HCT116 (cell line): ENCODE measurements around the gene WDR44. TPM values are rescaled to one million over a fixed set of nuclear protein-coding genes. Genes with fewer than 3 reads are reported as not detected.

Experiments
- ATAC-seq: fragments of 200-7000 bp; cut with Tn5 transposase; 2 replicates; pipeline ENCODE4 v1.9.1; 2020; ENCODE audit warnings: mild to moderate bottlenecking, moderate library complexity
- BruUV-seq: library from RNA; stranded (reverse); fragments of 400-500 nt; replicated peaks from 2 replicates; lab custom pipeline; 2021; lab: Mats Ljungman, UMichigan
- CTCF ChIA-PET: fragments of 300-600 bp; sonication (Branson Sonifier 250); formaldehyde crosslinking; loops from one replicate; lab custom pipeline; 2021; ENCODE audit warnings: antibody characterized with exemption; lab: Charles Lee
- POLR2A ChIA-PET: fragments of 300-600, 350-600 bp; sonication (Branson Sonifier 250); formaldehyde crosslinking; loops from one replicate; lab custom pipeline; 2021; ENCODE audit warnings: antibody characterized with exemption; lab: Charles Lee
- RAD21 ChIA-PET, 2 experiments: fragments of 300-600 bp; sonication (Branson Sonifier 250); formaldehyde crosslinking; loops; one replicate each; lab custom pipeline; 2023; ENCODE audit warnings: low total read pairs in 2 of 2; ENCODE audit not compliant: uncharacterized antibody in 2 of 2, unreplicated experiment in 2 of 2, low non-redundant PET in 1 of 2; lab: Charles Lee
- DNase-seq: peaks from one replicate; pipeline ENCODE4 v3.0.0-alpha.2; 2010; ENCODE audit warnings: low read depth, low spot score
- H2AFZ ChIP-seq: fragments of 200-600 bp; shearing (Covaris generic), sonication (generic); 2 replicates; pipeline ENCODE4 v1.6.1; 2017; ENCODE audit warnings: low read depth, mixed run types, mixed read lengths, antibody characterized with exemption, low read length; ENCODE audit not compliant: poor library complexity, severe bottlenecking
- H3K27ac ChIP-seq: 2 replicates; pipeline ENCODE4 v1.5.1; 2012; ENCODE audit warnings: low read depth, low read length
- H3K27me3 ChIP-seq: fragments of 200-600 bp; sonication (generic); 2 replicates; pipeline ENCODE4 v1.6.1; 2016; ENCODE audit warnings: mixed run types, low read length, mixed read lengths; ENCODE audit not compliant: insufficient read depth
- H3K36me3 ChIP-seq, 2 experiments: fragments of 200-500 bp in 1 of 2; fragments of 200-600 bp in 1 of 2; sonication (Bioruptor generic) in 1 of 2; sonication (generic) in 1 of 2; 2 replicates each; pipeline versions ENCODE4 v1.5.1 to v1.6.1; 2014 to 2016; ENCODE audit warnings: low read length in 2 of 2, inconsistent platforms in 1 of 2, mixed read lengths in 1 of 2, mixed run types in 1 of 2; ENCODE audit not compliant: insufficient read depth in 2 of 2, control insufficient read depth in 1 of 2
- H3K4me1 ChIP-seq, 2 experiments: fragments of 200-600 bp in 1 of 2; sonication (generic) in 1 of 2; 2 replicates each; pipeline versions ENCODE4 v1.5.1 to v1.6.1; 2012 to 2017; ENCODE audit warnings: low read length in 2 of 2, inconsistent platforms in 1 of 2, mild to moderate bottlenecking in 1 of 2, mixed read lengths in 1 of 2, mixed run types in 1 of 2, moderate library complexity in 1 of 2; ENCODE audit not compliant: insufficient read depth in 2 of 2, control insufficient read depth in 1 of 2
- H3K4me2 ChIP-seq: fragments of 200-600 bp; sonication (generic); 2 replicates; pipeline ENCODE4 v1.6.1; 2017; ENCODE audit warnings: mixed run types, low read length, mixed read lengths
- H3K4me3 ChIP-seq, 2 experiments: fragments of 200-600 bp in 1 of 2; sonication (generic) in 1 of 2; replicated peaks in 1 of 2; 2 replicates each; pipeline ENCODE4 v1.5.1; 2011 to 2016; ENCODE audit warnings: low read length in 2 of 2, control low read depth in 1 of 2, low read depth in 1 of 2, mild to moderate bottlenecking in 1 of 2, mixed read lengths in 1 of 2, mixed run types in 1 of 2
- H3K79me2 ChIP-seq: fragments of 200-600 bp; sonication (generic); 2 replicates; pipeline ENCODE4 v1.6.1; 2017; ENCODE audit warnings: mild to moderate bottlenecking, mixed run types, low read length, moderate library complexity, mixed read lengths; ENCODE audit not compliant: insufficient read depth
- H3K9ac ChIP-seq: fragments of 200-600 bp; sonication (generic); 2 replicates; pipeline ENCODE4 v1.6.1; 2016; ENCODE audit warnings: low read length, mixed read lengths
- H3K9me2 ChIP-seq: fragments of 200-600 bp; sonication (generic), shearing (Covaris generic); 2 replicates; pipeline ENCODE4 v1.6.1; 2017; ENCODE audit warnings: mixed run types, mild to moderate bottlenecking, moderate library complexity; ENCODE audit not compliant: insufficient read depth
- H3K9me3 ChIP-seq, 2 experiments: fragments of 200-500 bp in 1 of 2; fragments of 200-600 bp in 1 of 2; sonication (Bioruptor generic) in 1 of 2; sonication (generic) in 1 of 2; 2 replicates each; pipeline ENCODE4 v1.6.1; 2014 to 2017; ENCODE audit warnings: low read length in 2 of 2, mixed read lengths in 2 of 2, inconsistent platforms in 1 of 2, low read depth in 1 of 2, mild to moderate bottlenecking in 1 of 2, mixed run types in 1 of 2, moderate library complexity in 1 of 2; ENCODE audit not compliant: control insufficient read depth in 1 of 2, insufficient read depth in 1 of 2
- H4K20me1 ChIP-seq: fragments of 200-600 bp; sonication (generic), shearing (Covaris generic); 2 replicates; pipeline ENCODE4 v1.6.1; 2017; ENCODE audit warnings: mixed run types, mild to moderate bottlenecking, moderate library complexity; ENCODE audit not compliant: insufficient read depth
- CEBPB ChIP-seq: IDR thresholded peaks from 2 replicates; pipeline ENCODE4 v1.6.1; 2012; ENCODE audit warnings: low read depth
- EGR1 ChIP-seq: IDR thresholded peaks from 2 replicates; pipeline ENCODE4 v1.6.1; 2012; ENCODE audit warnings: low read depth
- EZH2 ChIP-seq: fragments of 200-600 bp; sonication (generic); IDR thresholded peaks from 2 replicates; pipeline ENCODE4 v1.6.1; 2017; ENCODE audit warnings: antibody characterized with exemption, mixed run types
- EZH2phosphoT487 ChIP-seq: fragments of 200-600 bp; IDR thresholded peaks from 2 replicates; pipeline ENCODE4 v1.6.1; 2018; ENCODE audit warnings: antibody characterized with exemption, borderline replicate concordance
- FOSL1 ChIP-seq: IDR thresholded peaks from 2 replicates; pipeline ENCODE4 v1.6.1; 2012; ENCODE audit warnings: low read depth
- JUND ChIP-seq: IDR thresholded peaks from 2 replicates; pipeline ENCODE4 v1.6.1; 2012
- POLR2AphosphoS5 ChIP-seq: IDR thresholded peaks from 2 replicates; pipeline ENCODE4 v1.6.1; 2011; ENCODE audit warnings: mild to moderate bottlenecking, low read depth, low read length, moderate library complexity
- SIN3A ChIP-seq: IDR thresholded peaks from 2 replicates; pipeline ENCODE4 v1.6.1; 2012; ENCODE audit warnings: low read depth
- SP1 ChIP-seq: IDR thresholded peaks from 2 replicates; pipeline ENCODE4 v1.6.1; 2012; ENCODE audit warnings: low read depth
- SRF ChIP-seq: IDR thresholded peaks from 2 replicates; pipeline ENCODE4 v1.6.1; 2012; ENCODE audit warnings: low read depth
- TCF7L2 ChIP-seq: IDR thresholded peaks from 2 replicates; pipeline ENCODE4 v1.7.0; 2011; ENCODE audit warnings: borderline replicate concordance, inconsistent platforms; ENCODE audit not compliant: insufficient read depth, insufficient read length; ENCODE audit errors: extremely low read depth
- YY1 ChIP-seq: IDR thresholded peaks from 2 replicates; pipeline ENCODE4 v1.6.1; 2011; ENCODE audit warnings: low read length, low read depth, moderate library complexity, mild to moderate bottlenecking; ENCODE audit not compliant: insufficient replicate concordance; ENCODE audit errors: extremely low read depth
- ZFX ChIP-seq: fragments of 450-650 bp; IDR thresholded peaks from 2 replicates; pipeline ENCODE4 v1.6.1; 2017
- ZNF274 ChIP-seq: fragments of 200-500 bp; sonication (Bioruptor generic); IDR thresholded peaks from 2 replicates; pipeline ENCODE4 v1.6.1; 2014; ENCODE audit warnings: mild to moderate bottlenecking, low read depth, low read length, inconsistent platforms
- intact Hi-C: fragments of 100-400 bp; cut with micrococcal nuclease; formaldehyde crosslinking; loops from 2 replicates; pipeline ENCODE4 v1.10.0; 2022
- total RNA-seq: library from RNA; stranded (reverse); gene quantifications from one replicate; pipeline ENCODE4 v1.2.1, GENCODE V29; 2021; ENCODE audit not compliant: unreplicated experiment
- TF ChIP-seq, protein P1 (sequence below): IDR thresholded peaks from 2 replicates; pipeline ENCODE4 v1.6.1; 2011; ENCODE audit warnings: mild to moderate bottlenecking, low read length, moderate library complexity; ENCODE audit not compliant: insufficient replicate concordance; ENCODE audit errors: extremely low read depth
- TF ChIP-seq, protein P2 (sequence below): IDR thresholded peaks from 2 replicates; pipeline ENCODE4 v1.6.1; 2012
- TF ChIP-seq, protein P3 (sequence below): IDR thresholded peaks from 2 replicates; pipeline ENCODE4 v1.6.1; 2012

WDR44 gene
- total RNA-seq, 1 experiment from 2014 or later, result 12.2 TPM

DNA sequence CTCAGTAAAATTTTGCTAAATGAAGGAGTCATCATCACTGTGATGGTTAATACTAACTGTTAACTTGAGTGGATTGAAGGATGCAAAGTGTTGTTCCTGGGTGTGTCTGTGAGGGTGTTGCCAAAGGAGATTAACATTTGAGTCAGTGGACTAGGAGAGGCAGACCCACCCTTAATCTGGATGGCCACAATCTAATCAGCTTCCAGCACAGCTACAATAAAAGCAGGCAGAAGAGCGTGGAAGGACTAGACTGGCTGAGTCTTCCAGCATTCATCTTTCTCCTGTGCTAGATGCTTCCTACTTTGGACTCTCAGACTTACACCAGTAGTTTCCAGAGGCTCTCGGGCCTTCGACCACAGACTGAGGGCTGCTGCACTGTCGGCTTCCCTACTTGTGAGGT is 21.3 kb upstream of the WDR44 start:
- Histone ChIP-seq H4K20me1 (no peaks in the 10 kb centered on the region), H3K27ac (no peak overlapping the region), H3K79me2 (no peaks in the 10 kb centered on the region), H3K4me1 (no peaks in the 10 kb centered on the region), H3K9ac (no peak overlapping the region), H3K9me2 (no peaks in the 10 kb centered on the region), H2AFZ (no peak overlapping the region), H3K9me3 (no peaks in the 10 kb centered on the region), H3K36me3 (no peaks in the 10 kb centered on the region), H3K4me2 (no peak overlapping the region), H3K27me3 (no peaks in the 10 kb centered on the region), H3K4me3 (no peak overlapping the region)
- intact Hi-C loops, result no loop called here
- RAD21 ChIA-PET, result no interaction called here
- CTCF ChIA-PET, result no interaction called here
- TF ChIP-seq ZNF274 (no peak), POLR2AphosphoS5 (no peak), CEBPB (no peak), EZH2phosphoT487 (no peak), TCF7L2 (no peak), ZFX (no peak), YY1 (no peak), EGR1 (no peak), JUND (no peak), FOSL1 (no peak), SP1 (no peak), EZH2 (no peak), SRF (no peak), SIN3A (no peak)
- TF ChIP-seq, protein P1, sequence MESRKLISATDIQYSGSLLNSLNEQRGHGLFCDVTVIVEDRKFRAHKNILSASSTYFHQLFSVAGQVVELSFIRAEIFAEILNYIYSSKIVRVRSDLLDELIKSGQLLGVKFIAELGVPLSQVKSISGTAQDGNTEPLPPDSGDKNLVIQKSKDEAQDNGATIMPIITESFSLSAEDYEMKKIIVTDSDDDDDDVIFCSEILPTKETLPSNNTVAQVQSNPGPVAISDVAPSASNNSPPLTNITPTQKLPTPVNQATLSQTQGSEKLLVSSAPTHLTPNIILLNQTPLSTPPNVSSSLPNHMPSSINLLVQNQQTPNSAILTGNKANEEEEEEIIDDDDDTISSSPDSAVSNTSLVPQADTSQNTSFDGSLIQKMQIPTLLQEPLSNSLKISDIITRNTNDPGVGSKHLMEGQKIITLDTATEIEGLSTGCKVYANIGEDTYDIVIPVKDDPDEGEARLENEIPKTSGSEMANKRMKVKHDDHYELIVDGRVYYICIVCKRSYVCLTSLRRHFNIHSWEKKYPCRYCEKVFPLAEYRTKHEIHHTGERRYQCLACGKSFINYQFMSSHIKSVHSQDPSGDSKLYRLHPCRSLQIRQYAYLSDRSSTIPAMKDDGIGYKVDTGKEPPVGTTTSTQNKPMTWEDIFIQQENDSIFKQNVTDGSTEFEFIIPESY, result no peak
- TF ChIP-seq, protein P2, sequence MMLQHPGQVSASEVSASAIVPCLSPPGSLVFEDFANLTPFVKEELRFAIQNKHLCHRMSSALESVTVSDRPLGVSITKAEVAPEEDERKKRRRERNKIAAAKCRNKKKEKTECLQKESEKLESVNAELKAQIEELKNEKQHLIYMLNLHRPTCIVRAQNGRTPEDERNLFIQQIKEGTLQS, result no peak
- TF ChIP-seq, protein P3, sequence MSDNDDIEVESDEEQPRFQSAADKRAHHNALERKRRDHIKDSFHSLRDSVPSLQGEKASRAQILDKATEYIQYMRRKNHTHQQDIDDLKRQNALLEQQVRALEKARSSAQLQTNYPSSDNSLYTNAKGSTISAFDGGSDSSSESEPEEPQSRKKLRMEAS, result no peak
- no peak for ATAC-seq
- no TSS peak for BruUV-seq
- DNase-seq, result no peak
- POLR2A ChIA-PET, result no interaction called here
